HEK293 (cell line): Measurements from ENCODE around the gene MPZL1.
"Not testable (repeated sequence)": the region's sequence is repeated elsewhere in the genome, so short reads cannot be mapped to it uniquely, and the experiment has no call there.

Experiments used
- CTCF ChIA-PET: fragments of 350-600 bp; formaldehyde crosslinking; extraction: SDS; loops from one replicate; lab custom pipeline; 2021; ENCODE audit warnings: antibody characterized with exemption; lab: Yijun Ruan, JAX
- POLR2A ChIA-PET: fragments of 300-600 bp; formaldehyde crosslinking; extraction: SDS; loops from one replicate; lab custom pipeline; 2020; ENCODE audit warnings: antibody characterized with exemption, inconsistent platforms; lab: Yijun Ruan, JAX
- H3K27ac ChIP-seq: fragments of 200-500 bp; sonication (Bioruptor generic); 2 replicates; pipeline ENCODE4 v1.5.1; 2014; ENCODE audit warnings: low read depth, low read length, control low read depth, inconsistent platforms; ENCODE audit errors: extremely low read depth
- H3K36me3 ChIP-seq, 2 experiments: fragments of 200-500 bp in 1 of 2; sonication (Bioruptor generic) in 1 of 2; 1 replicate in 1 of 2; 2 replicates in 1 of 2; pipeline ENCODE4 v1.5.1; 2014 to 2017; ENCODE audit warnings: inconsistent platforms in 2 of 2, low read length in 2 of 2; ENCODE audit not compliant: control insufficient read depth in 2 of 2, insufficient read depth in 1 of 2
- H3K4me1 ChIP-seq: fragments of 200-500 bp; sonication (Bioruptor generic); 2 replicates; pipeline ENCODE4 v1.5.1; 2014; ENCODE audit warnings: mild to moderate bottlenecking, low read length, inconsistent platforms; ENCODE audit not compliant: control insufficient read depth, insufficient read depth
- H3K4me3 ChIP-seq: 2 replicates; pipeline ENCODE4 v1.5.1; 2011; ENCODE audit warnings: low read depth, mild to moderate bottlenecking, control low read depth, low read length, moderate library complexity
- H3K9me3 ChIP-seq: fragments of 200-500 bp; sonication (Bioruptor generic); 2 replicates; pipeline ENCODE4 v1.5.1; 2014; ENCODE audit warnings: low read depth, low read length, inconsistent platforms; ENCODE audit not compliant: control insufficient read depth, insufficient read depth
- BCL11A ChIP-seq: fragments of 450-650 bp; formaldehyde crosslinking; IDR thresholded peaks from 2 replicates; pipeline ENCODE4 v1.5.1; 2016; ENCODE audit warnings: low read depth, missing biosample characterization, missing genetic modification characterization
- BCL11B ChIP-seq: fragments of 450-650 bp; formaldehyde crosslinking; IDR thresholded peaks from 2 replicates; pipeline ENCODE4 v1.5.1; 2016; ENCODE audit warnings: low read depth, missing biosample characterization, missing genetic modification characterization
- FEZF1 ChIP-seq: fragments of 450-650 bp; formaldehyde crosslinking; IDR thresholded peaks from 2 replicates; pipeline ENCODE4 v1.5.1; 2016; ENCODE audit warnings: missing biosample characterization, missing genetic modification characterization
- KLF17 ChIP-seq: fragments of 450-650 bp; formaldehyde crosslinking; IDR thresholded peaks from 2 replicates; pipeline ENCODE4 v1.5.1; 2016; ENCODE audit warnings: missing biosample characterization, missing genetic modification characterization
- KLF8 ChIP-seq: fragments of 450-650 bp; formaldehyde crosslinking; IDR thresholded peaks from 2 replicates; pipeline ENCODE4 v1.5.1; 2016; ENCODE audit warnings: missing biosample characterization, missing genetic modification characterization
- OSR2 ChIP-seq: fragments of 450-650 bp; formaldehyde crosslinking; IDR thresholded peaks from 2 replicates; pipeline ENCODE4 v1.5.1; 2016; ENCODE audit warnings: missing biosample characterization, missing genetic modification characterization
- RBAK ChIP-seq: fragments of 450-650 bp; formaldehyde crosslinking; IDR thresholded peaks from 2 replicates; pipeline ENCODE4 v1.5.1; 2016; ENCODE audit warnings: missing biosample characterization, missing genetic modification characterization
- SCRT1 ChIP-seq: fragments of 450-650 bp; formaldehyde crosslinking; IDR thresholded peaks from 2 replicates; pipeline ENCODE4 v1.5.1; 2016; ENCODE audit warnings: missing biosample characterization, missing genetic modification characterization, borderline replicate concordance
- SCRT2 ChIP-seq: fragments of 450-650 bp; formaldehyde crosslinking; IDR thresholded peaks from 2 replicates; pipeline ENCODE4 v1.5.1; 2016; ENCODE audit warnings: missing biosample characterization, missing genetic modification characterization
- SETDB1 ChIP-seq: IDR thresholded peaks from one replicate; pipeline ENCODE4 v1.6.1; 2017; ENCODE audit warnings: mild to moderate bottlenecking, low read length, moderate library complexity, mixed read lengths; ENCODE audit not compliant: insufficient read length
- SP7 ChIP-seq: fragments of 450-650 bp; formaldehyde crosslinking; IDR thresholded peaks from 2 replicates; pipeline ENCODE4 v1.5.1; 2016; ENCODE audit warnings: missing biosample characterization, missing genetic modification characterization
- WT1 ChIP-seq: fragments of 450-650 bp; formaldehyde crosslinking; IDR thresholded peaks from 2 replicates; pipeline ENCODE4 v1.5.1; 2016; ENCODE audit warnings: missing biosample characterization, missing genetic modification characterization
- ZBTB8A ChIP-seq: fragments of 450-650 bp; formaldehyde crosslinking; IDR thresholded peaks from 2 replicates; pipeline ENCODE4 v1.5.1; 2016; ENCODE audit warnings: missing biosample characterization, missing genetic modification characterization
- ZNF202 ChIP-seq: fragments of 450-650 bp; formaldehyde crosslinking; IDR thresholded peaks from 2 replicates; pipeline ENCODE4 v1.5.1; 2016; ENCODE audit warnings: missing biosample characterization, missing genetic modification characterization, borderline replicate concordance
- ZNF24 ChIP-seq: fragments of 450-650 bp; formaldehyde crosslinking; IDR thresholded peaks from 2 replicates; pipeline ENCODE4 v1.5.1; 2016; ENCODE audit warnings: missing biosample characterization, missing genetic modification characterization
- ZNF362 ChIP-seq: fragments of 450-650 bp; formaldehyde crosslinking; IDR thresholded peaks from 2 replicates; pipeline ENCODE4 v1.5.1; 2016; ENCODE audit warnings: missing biosample characterization, missing genetic modification characterization
- ZNF391 ChIP-seq: fragments of 450-650 bp; formaldehyde crosslinking; IDR thresholded peaks from 2 replicates; pipeline ENCODE4 v1.5.1; 2016; ENCODE audit warnings: low read depth, missing biosample characterization, missing genetic modification characterization, borderline replicate concordance
- ZNF629 ChIP-seq: fragments of 450-650 bp; formaldehyde crosslinking; IDR thresholded peaks from 2 replicates; pipeline ENCODE4 v1.5.1; 2017; ENCODE audit warnings: missing biosample characterization, missing genetic modification characterization
- ZNF639 ChIP-seq: fragments of 450-650 bp; formaldehyde crosslinking; IDR thresholded peaks from 2 replicates; pipeline ENCODE4 v1.5.1; 2016; ENCODE audit warnings: missing biosample characterization, missing genetic modification characterization
- ZSCAN23 ChIP-seq: fragments of 450-650 bp; formaldehyde crosslinking; IDR thresholded peaks from 2 replicates; pipeline ENCODE4 v1.5.1; 2016; ENCODE audit warnings: missing biosample characterization, missing genetic modification characterization
- ZSCAN5A ChIP-seq: fragments of 450-650 bp; formaldehyde crosslinking; IDR thresholded peaks from 2 replicates; pipeline ENCODE4 v1.5.1; 2016; ENCODE audit warnings: missing biosample characterization, missing genetic modification characterization
- TF ChIP-seq, protein P1 (sequence below): fragments of 450-650 bp; formaldehyde crosslinking; IDR thresholded peaks from 2 replicates; pipeline ENCODE4 v1.5.1; 2016; ENCODE audit warnings: missing biosample characterization, missing genetic modification characterization
- TF ChIP-seq, protein P2 (sequence below): fragments of 450-650 bp; formaldehyde crosslinking; IDR thresholded peaks from 2 replicates; pipeline ENCODE4 v1.5.1; 2017; ENCODE audit warnings: missing biosample characterization, missing genetic modification characterization

The MPZL1 gene

DNA sequence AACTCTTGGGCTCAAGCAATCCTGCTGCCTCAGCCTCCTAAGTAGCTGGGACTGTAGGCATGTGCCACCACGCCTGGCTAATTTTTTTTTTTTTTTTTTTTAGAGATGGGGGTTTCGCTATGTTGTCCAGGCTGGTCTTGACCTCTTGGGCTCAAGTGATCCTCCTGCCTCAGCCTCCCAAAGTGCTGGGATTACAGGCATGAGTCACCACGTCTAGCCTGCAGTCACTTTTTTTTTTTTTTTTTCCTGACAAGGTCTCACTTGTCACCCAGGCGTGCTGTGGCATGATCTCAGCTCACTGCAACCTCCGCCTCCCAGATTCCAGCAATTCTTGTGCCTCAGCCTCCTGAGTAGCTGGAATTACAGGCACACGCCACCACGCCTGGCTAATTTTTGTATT is 19.3 kb downstream of the MPZL1 start:
- H3K4me1 ChIP-seq, H3K27ac ChIP-seq, H3K9me3 ChIP-seq, H3K4me3 ChIP-seq, POLR2A ChIA-PET: not testable (repeated sequence)
- CTCF ChIA-PET: interaction anchor here (0.6 kb wide), 1 partner anchor 14 kb away, joined by 4 read pairs; no protein-coding TSS in a partner anchor
- TF ChIP-seq BCL11B (tag by site-specific recombination): peak; percentile 57
- TF ChIP-seq ZNF202 (tag by site-specific recombination): 0 out of 2 replicates have a peak, but pooled peaks have one; percentile 37
- peak; percentile 62 for TF ChIP-seq KLF8
- peak; percentile 64; the same call in 1 of the 2 replicates for TF ChIP-seq ZNF391 (tag by site-specific recombination)
- peak; percentile 36 for TF ChIP-seq SETDB1
- 0 out of 2 replicates have a peak, but pooled peaks have one; percentile 41 for TF ChIP-seq KLF17 (tag by site-specific recombination)
- TF ChIP-seq ZNF629 (tag by site-specific recombination): peak; percentile 67
- peak; percentile 51; the same call in 1 of the 2 replicates for TF ChIP-seq ZNF24 (tag by site-specific recombination)
- TF ChIP-seq ZNF639: peak; percentile 61
- 0 out of 2 replicates have a peak, but pooled peaks have one; percentile 49 for TF ChIP-seq ZSCAN23 (tag by site-specific recombination)
- peak; percentile 68 for TF ChIP-seq WT1 (tag by site-specific recombination)
- peak; percentile 78 for TF ChIP-seq RBAK (tag by site-specific recombination)
- TF ChIP-seq, protein P1, sequence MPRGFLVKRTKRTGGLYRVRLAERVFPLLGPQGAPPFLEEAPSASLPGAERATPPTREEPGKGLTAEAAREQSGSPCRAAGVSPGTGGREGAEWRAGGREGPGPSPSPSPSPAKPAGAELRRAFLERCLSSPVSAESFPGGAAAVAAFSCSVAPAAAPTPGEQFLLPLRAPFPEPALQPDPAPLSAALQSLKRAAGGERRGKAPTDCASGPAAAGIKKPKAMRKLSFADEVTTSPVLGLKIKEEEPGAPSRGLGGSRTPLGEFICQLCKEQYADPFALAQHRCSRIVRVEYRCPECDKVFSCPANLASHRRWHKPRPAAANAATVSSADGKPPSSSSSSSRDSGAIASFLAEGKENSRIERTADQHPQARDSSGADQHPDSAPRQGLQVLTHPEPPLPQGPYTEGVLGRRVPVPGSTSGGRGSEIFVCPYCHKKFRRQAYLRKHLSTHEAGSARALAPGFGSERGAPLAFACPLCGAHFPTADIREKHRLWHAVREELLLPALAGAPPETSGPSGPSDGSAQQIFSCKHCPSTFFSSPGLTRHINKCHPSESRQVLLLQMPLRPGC (tag by site-specific recombination): peak; percentile 80
- peak; percentile 82; the same call in 1 of the 2 replicates for TF ChIP-seq ZSCAN5A (tag by site-specific recombination)
- peak; percentile 90 for TF ChIP-seq BCL11A (tag by site-specific recombination)
- peak; percentile 44; the same call in 1 of the 2 replicates for TF ChIP-seq SP7
- peak; percentile 85 for TF ChIP-seq ZNF362 (tag by site-specific recombination)
- TF ChIP-seq, all 188 proteins: peak for 17; not testable (repeated sequence) for 171
- H3K36me3 ChIP-seq: not testable (repeated sequence)

DNA sequence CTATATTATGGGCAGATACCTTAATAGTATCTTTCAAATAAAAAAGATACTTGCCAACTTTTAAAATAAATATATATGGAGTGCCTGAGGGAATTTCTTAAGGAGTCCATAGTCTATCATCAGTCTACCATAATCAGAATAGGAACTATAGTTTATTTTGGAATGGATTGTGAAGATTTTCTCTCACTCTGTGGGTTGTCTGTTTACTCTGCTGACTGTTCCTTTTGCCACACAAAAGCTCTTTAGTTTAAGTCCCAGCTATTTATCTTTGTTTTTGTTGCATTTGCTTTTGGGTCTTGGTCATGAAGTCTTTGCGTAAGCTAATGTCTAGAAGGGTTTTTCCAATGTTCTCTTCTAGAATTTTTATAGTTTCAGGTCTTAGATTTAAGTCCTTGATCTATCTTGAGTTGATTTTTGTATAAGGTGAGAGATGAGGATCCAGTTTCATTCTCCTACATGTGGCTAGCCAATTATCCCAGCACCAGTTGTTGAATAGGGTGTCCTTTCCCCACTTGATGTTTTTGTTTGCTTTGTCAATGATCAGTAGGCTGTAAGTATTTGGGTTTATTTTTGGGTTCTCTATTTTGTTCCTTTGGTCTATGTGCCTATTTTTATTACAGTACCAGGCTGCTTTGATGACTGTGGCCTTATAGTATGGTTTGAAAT is 20.7 kb downstream of the MPZL1 start:
- POLR2A ChIA-PET, H3K4me3 ChIP-seq, H3K36me3 ChIP-seq, H3K9me3 ChIP-seq, CTCF ChIA-PET, H3K27ac ChIP-seq, H3K4me1 ChIP-seq: not testable (repeated sequence)
- TF ChIP-seq ZBTB8A (tag by site-specific recombination) (0 out of 2 replicates have a peak, but pooled peaks have one; percentile 14), SCRT1 (peak; percentile 71; the same call in 1 of the 2 replicates), FEZF1 (peak; percentile 94), OSR2 (tag by site-specific recombination) (0 out of 2 replicates have a peak, but pooled peaks have one; percentile 9), SCRT2 (peak; percentile 62; the same call in 1 of the 2 replicates)
- TF ChIP-seq, protein P2, sequence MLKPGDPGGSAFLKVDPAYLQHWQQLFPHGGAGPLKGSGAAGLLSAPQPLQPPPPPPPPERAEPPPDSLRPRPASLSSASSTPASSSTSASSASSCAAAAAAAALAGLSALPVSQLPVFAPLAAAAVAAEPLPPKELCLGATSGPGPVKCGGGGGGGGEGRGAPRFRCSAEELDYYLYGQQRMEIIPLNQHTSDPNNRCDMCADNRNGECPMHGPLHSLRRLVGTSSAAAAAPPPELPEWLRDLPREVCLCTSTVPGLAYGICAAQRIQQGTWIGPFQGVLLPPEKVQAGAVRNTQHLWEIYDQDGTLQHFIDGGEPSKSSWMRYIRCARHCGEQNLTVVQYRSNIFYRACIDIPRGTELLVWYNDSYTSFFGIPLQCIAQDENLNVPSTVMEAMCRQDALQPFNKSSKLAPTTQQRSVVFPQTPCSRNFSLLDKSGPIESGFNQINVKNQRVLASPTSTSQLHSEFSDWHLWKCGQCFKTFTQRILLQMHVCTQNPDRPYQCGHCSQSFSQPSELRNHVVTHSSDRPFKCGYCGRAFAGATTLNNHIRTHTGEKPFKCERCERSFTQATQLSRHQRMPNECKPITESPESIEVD (tag by site-specific recombination): peak; percentile 57
